Heart left ventricle (tissue), 13 donors: ENCODE results near the gene NAA25.

ENCODE experiments used
- POLR2A ChIP-seq, 2 donors: fragments of 450-650 bp; IDR thresholded peaks; one replicate each; pipeline ENCODE4 v1.6.1; 2017; ENCODE audit warnings: antibody characterized with exemption in 2 of 2, mild to moderate bottlenecking in 2 of 2, moderate library complexity in 2 of 2
- TF ChIP-seq, protein P1 (sequence below), 12 donors: fragments of 200-600 bp; sonication (generic) in 4 of 12; IDR thresholded peaks; one replicate each; pipeline versions ENCODE4 v1.5.0 to v1.8.0; 2018 to 2022; ENCODE audit warnings: antibody characterized with exemption in 12 of 12, mild to moderate bottlenecking in 5 of 12
- donor health status: ischemic (EF 13 %, LVEDD 7.1; RV severe dilation, severe dysfunction).
- donor health status: DM: no; HTN: yes; CAD: no.
- donor health status: DM: no; HTN: no; CAD: no.
- donor health status: ischemic (EF 25% LVEDD 6.9; RV normal size, moderate dysfunction).
- donor health status: ischemic (EF 25% LVEDD 5.7; RV mildly dilated, moderate dysfunction).
- donor health status: ischemic (EF 35%, LVEDD 5.7; RV mildly dilated, moderate dysfunction).
- donor health status: nonischemic (EF 11% LVEDD 7.7; RV severe dilation, severe dysfunction).
- donor health status: DM: yes; HTN: yes; CAD: no.
- donor health status: PGD.
- donor health status: ischemic (EF 29% LVEDD 5.4; RV normal size, mild dysfunction).
- donor health status: nonischemic (EF 23%, LVEDD 6.1; RV moderate dilation, normal function).

DNA sequence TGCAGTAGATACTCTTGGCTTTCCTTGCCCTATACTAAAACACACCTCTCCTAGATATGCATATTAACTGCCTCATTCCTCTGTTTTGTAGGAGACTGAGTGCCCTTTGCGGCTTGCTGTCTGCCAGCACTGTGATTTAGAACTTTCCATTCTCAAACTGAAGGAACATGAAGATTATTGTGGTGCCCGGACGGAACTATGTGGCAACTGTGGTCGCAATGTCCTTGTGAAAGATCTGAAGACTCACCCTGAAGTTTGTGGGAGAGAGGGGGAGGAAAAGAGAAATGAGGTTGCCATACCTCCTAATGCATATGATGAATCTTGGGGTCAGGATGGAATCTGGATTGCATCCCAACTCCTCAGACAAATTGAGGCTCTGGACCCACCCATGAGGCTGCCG, 32.1 kb upstream of the NAA25 start:
- TF ChIP-seq, protein P1, sequence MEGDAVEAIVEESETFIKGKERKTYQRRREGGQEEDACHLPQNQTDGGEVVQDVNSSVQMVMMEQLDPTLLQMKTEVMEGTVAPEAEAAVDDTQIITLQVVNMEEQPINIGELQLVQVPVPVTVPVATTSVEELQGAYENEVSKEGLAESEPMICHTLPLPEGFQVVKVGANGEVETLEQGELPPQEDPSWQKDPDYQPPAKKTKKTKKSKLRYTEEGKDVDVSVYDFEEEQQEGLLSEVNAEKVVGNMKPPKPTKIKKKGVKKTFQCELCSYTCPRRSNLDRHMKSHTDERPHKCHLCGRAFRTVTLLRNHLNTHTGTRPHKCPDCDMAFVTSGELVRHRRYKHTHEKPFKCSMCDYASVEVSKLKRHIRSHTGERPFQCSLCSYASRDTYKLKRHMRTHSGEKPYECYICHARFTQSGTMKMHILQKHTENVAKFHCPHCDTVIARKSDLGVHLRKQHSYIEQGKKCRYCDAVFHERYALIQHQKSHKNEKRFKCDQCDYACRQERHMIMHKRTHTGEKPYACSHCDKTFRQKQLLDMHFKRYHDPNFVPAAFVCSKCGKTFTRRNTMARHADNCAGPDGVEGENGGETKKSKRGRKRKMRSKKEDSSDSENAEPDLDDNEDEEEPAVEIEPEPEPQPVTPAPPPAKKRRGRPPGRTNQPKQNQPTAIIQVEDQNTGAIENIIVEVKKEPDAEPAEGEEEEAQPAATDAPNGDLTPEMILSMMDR (IDR thresholded peaks at IDR 0.05): no peak
- TF ChIP-seq POLR2A (IDR thresholded peaks at IDR 0.05): no peak
